GM10248 (cell line): ENCODE data around the gene PPARA.

Source experiments
- CTCF ChIA-PET: fragments of 300-600 bp; sonication (Branson Sonifier 250); formaldehyde crosslinking; extraction: SDS; loops from one replicate; lab custom pipeline; 2021; ENCODE audit warnings: antibody characterized with exemption; lab: Yijun Ruan, JAX
- POLR2A ChIA-PET: fragments of 350-650 bp; sonication (Branson Sonifier 250); formaldehyde crosslinking; extraction: SDS; loops from one replicate; lab custom pipeline; 2020; ENCODE audit warnings: antibody characterized with exemption; lab: Yijun Ruan, JAX
- DNase-seq: peaks from one replicate; pipeline ENCODE4 v3.0.0; 2012; ENCODE audit errors: extremely low spot score
- TF ChIP-seq, protein P1 (sequence below): IDR thresholded peaks from 2 replicates; pipeline ENCODE4 v1.5.1; 2012; ENCODE audit warnings: mild to moderate bottlenecking, low read depth; ENCODE audit errors: extremely low read depth, missing control alignments, control extremely low read depth

PPARA gene

DNA sequence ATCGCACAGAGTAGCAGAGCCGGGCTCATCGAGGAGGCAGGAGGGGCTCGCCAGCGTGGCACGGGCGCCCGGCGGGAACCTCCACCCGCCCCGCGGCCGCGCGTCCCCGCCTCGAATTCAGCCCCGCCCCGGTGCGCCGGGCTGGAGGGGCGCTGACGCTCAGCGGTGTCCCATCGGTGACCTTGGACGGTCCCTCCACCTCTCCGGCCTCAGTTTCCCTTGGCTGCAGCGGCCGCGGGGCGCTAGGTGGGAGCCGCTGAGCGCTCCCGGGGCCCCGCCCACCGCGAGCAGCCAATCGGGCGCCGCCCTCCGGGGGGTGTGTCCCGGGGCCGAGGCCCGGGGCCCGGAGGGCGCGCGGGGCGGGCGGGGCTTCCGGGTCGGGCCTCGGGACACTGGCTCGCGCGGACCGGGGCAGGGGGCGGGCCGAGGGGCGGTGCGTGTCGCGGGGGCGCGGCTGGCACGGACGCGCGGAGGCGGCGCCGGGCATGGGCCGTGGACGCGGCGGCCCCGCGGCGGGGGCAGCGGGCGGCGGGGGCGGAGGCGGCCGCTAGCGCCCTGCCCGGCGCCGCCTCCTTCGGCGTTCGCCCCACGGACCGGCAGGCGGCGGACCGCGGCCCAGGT lies at the start of gene PPARA:
TSS of gene PPARA (plus strand) at position 493 of the 621 bp plus-strand sequence. CDS start 47,858 bp downstream, outside the sequence.
- TF ChIP-seq, protein P1, sequence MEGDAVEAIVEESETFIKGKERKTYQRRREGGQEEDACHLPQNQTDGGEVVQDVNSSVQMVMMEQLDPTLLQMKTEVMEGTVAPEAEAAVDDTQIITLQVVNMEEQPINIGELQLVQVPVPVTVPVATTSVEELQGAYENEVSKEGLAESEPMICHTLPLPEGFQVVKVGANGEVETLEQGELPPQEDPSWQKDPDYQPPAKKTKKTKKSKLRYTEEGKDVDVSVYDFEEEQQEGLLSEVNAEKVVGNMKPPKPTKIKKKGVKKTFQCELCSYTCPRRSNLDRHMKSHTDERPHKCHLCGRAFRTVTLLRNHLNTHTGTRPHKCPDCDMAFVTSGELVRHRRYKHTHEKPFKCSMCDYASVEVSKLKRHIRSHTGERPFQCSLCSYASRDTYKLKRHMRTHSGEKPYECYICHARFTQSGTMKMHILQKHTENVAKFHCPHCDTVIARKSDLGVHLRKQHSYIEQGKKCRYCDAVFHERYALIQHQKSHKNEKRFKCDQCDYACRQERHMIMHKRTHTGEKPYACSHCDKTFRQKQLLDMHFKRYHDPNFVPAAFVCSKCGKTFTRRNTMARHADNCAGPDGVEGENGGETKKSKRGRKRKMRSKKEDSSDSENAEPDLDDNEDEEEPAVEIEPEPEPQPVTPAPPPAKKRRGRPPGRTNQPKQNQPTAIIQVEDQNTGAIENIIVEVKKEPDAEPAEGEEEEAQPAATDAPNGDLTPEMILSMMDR: no peak
- peak; percentile 99 for DNase-seq
- POLR2A ChIA-PET: interaction anchor here (0.5 kb wide), 1 partner anchor 464 kb away, joined by 3 read pairs; no protein-coding TSS in a partner anchor
- CTCF ChIA-PET: interaction anchor here (1.0 to 2.7 kb wide), 2 partner anchors 33 to 144 kb away, joined by 5 to 8 read pairs; no protein-coding TSS in a partner anchor

DNA sequence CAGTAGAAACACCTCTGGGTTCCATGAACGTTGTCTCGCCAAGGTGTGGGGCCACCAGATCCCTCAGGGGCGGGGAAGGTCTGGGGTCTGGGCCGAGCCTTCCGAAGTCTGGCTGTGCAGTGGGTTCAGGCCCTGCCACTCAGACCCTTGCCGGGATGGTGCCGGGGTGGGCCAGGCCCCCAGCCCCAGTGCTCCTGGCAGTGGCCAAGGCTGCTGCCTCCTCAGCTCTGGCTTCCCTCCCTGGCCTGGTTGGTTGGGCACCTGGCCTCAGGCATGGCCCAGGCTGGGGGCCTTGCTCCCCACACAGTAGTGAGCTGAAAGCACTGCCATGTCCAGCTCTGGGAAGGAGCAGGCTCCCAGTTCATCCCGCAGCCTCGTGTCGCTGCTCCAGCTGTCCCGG lies 48.2 kb upstream of the PPARA start:
- TF ChIP-seq, protein P1: no peak
- no peak for DNase-seq
- CTCF ChIA-PET: interaction anchor here (0.7 to 1.0 kb wide), 2 partner anchors 15 to 96 kb away, joined by 3 read pairs; no protein-coding TSS in a partner anchor
- POLR2A ChIA-PET: no interaction called here

DNA sequence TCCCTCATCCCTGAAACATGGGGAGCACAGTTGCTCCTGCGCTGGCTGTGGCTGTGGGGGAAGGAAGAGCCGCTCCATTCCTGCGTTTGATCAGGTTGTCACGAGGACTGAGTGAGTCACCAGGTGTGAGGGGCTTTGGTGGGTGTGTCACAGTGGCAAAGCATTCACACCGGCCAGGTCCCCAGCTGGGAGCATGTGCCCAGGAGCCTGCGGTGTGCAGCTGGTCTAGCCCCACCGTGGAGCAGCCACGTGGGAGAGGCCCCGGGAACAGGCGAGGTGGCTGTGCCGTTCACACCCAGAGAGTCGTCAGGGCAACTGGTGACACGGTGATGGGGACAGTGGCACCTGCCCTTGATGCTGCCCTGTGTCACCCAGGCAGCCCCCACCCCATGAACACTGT lies 47.6 kb upstream of the PPARA start:
- CTCF ChIA-PET: interaction anchor here (1.0 kb wide), 1 partner anchor 14 kb away, joined by 3 read pairs; no protein-coding TSS in a partner anchor
- DNase-seq: no peak
- POLR2A ChIA-PET: no interaction called here
- TF ChIP-seq, protein P1: no peak

DNA sequence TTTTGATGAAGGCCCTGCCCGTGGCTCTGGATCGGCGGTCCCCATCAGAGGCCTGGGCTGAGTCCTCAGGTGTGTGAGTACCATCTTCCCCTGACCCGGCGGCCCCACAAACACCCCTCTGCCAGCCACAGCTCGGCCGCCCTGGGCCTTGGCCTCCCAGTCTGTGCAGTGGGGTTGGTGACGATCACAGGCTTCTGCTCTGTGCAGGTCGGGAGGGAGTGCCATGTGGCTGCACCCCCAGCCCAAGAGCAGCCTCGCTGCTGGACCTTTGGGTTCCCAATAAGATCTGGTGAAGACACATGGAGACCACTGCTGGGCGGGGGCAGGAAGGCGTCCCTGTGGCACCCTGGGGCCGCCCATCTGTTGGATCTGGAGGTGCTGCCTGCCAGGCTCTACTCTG lies 47.1 kb upstream of the PPARA start:
- DNase-seq: no peak
- TF ChIP-seq, protein P1: no peak
- ChIA-PET POLR2A (no interaction called here), CTCF (interaction anchor here (1.0 kb wide), 1 partner anchor 14 kb away, joined by 3 read pairs; no protein-coding TSS in a partner anchor)

DNA sequence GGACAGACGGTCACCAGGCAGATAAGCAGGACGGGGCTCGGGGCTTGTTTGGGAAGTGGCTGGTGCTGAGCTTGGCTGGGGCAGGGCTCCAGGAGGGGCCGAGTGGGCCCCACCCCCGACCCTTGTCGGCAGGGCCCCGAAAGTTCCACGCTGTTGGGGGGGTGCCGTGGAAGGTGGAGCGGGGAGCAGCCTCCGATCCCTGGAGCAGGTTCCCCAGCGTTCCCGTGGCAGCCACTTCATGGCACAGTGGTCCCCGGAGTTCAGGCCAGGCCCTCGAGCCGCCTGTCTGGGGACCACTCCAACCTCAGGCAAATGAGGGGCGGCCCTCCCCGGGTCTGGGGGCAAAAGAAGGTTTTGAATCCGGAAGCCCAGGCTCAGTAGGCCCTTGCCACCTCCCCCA lies 46.7 kb upstream of the PPARA start:
- ChIA-PET POLR2A (no interaction called here), CTCF (no interaction called here)
- TF ChIP-seq, protein P1: no peak
- no peak for DNase-seq

DNA sequence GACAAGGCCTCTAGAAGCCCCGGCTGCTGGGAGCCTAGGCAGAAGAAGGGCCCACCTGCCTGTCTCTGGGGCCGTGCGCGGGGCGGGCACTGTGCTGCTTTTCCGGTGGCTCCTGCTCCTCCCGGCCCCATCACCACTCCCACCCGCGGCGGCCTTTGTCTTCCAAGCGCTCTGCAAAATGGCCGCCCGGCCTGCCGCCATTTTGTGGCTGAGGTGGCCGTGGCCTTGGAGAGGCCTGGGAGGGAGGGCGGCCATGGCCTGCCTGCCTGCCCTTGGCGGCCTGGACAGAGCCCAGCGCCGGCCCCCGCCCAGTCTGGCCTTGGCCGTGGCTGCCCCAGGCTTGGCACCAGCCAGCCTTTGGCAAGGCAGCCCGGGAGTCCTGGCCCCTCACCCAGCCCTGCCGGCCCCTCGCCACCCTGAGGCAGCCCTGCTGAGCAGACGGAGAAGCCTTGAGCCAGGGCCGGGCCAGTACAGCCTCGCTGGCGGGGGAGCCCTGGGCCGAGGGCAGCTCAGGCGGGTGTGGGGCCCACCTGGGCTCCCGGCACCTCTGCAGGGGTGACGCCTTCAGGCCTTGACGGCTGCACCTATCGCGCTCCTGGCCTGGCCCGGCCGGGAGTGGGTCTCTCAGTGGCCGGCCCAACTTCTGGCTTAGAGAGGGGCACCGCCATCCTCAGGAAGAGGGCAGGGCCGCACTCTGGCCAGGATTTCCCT lies 46.0 kb upstream of the PPARA start:
- TF ChIP-seq, protein P1: no peak
- DNase-seq: no peak
- POLR2A ChIA-PET: no interaction called here
- CTCF ChIA-PET: no interaction called here
